ENCODE results near the gene SP140L. TPM values are rescaled to one million over a fixed set of nuclear protein-coding genes. Genes with fewer than 3 reads are reported as not detected.
"Not testable (repeated sequence)": the region's sequence is repeated elsewhere in the genome, so short reads cannot be mapped to it uniquely, and the experiment has no call there.

The SP140L gene
- polyA plus RNA-seq, 4 donors = 8.4 to 14.1 (median 11.4) TPM

- no peak for DNase-seq (ENCODE audit: low read depth in 4 of 4, low spot score in 3 of 4)
Observed at GRCh38 chr2:230362030-230362691, 35.2 kb downstream of the SP140L start.

GRCh38 chr2:230382108-230382507 is 55.1 kb downstream of the SP140L start:
- DNase-seq (ENCODE audit: low read depth in 4 of 4, low spot score in 3 of 4) = no peak

GRCh38 chr2:230383453-230383852 is 56.5 kb downstream of the SP140L start:
- DNase-seq (ENCODE audit: low read depth in 4 of 4, low spot score in 3 of 4) = no peak

GRCh38 chr2:230384986-230385385 is 58.0 kb downstream of the SP140L start:
- no peak for DNase-seq (ENCODE audit: low read depth in 4 of 4, low spot score in 3 of 4)

GRCh38 chr2:230394301-230394700 is 67.3 kb downstream of the SP140L start:
- no peak for DNase-seq (ENCODE audit: low read depth in 4 of 4, low spot score in 3 of 4)

- DNase-seq (ENCODE audit: low read depth in 4 of 4, low spot score in 3 of 4) = not testable (repeated sequence)
Observed at GRCh38 chr2:230398698-230399097, 71.7 kb downstream of the SP140L start.

GRCh38 chr2:230400041-230400440 is 73.0 kb downstream of the SP140L start:
- no peak for DNase-seq (ENCODE audit: low read depth in 4 of 4, low spot score in 3 of 4)

GRCh38 chr2:230400454-230400853 is 73.5 kb downstream of the SP140L start:
- DNase-seq (ENCODE audit: low read depth in 4 of 4, low spot score in 3 of 4) = no peak

- not testable (repeated sequence) for DNase-seq (ENCODE audit: low read depth in 4 of 4, low spot score in 3 of 4)
Observed at GRCh38 chr2:230401026-230401425, 74.0 kb downstream of the SP140L start.

- no peak for DNase-seq (ENCODE audit: low read depth in 4 of 4, low spot score in 3 of 4)
Observed at GRCh38 chr2:230403746-230404145, 76.8 kb downstream of the SP140L start.

- no peak for DNase-seq (ENCODE audit: low read depth in 4 of 4, low spot score in 3 of 4)
Observed at GRCh38 chr2:230405824-230406223, 78.8 kb downstream of the SP140L start.

- DNase-seq (ENCODE audit: low read depth in 4 of 4, low spot score in 3 of 4) = no peak
Observed at GRCh38 chr2:230408244-230408842, 81.3 kb downstream of the SP140L start.

- DNase-seq (ENCODE audit: low read depth in 4 of 4, low spot score in 3 of 4) = not testable (repeated sequence)
Observed at GRCh38 chr2:230409316-230409715, 82.3 kb downstream of the SP140L start.

GRCh38 chr2:230410263-230410662 is 83.3 kb downstream of the SP140L start:
- no peak for DNase-seq (ENCODE audit: low read depth in 4 of 4, low spot score in 3 of 4)

GRCh38 chr2:230410861-230411569 is 84.0 kb downstream of the SP140L start:
- DNase-seq (ENCODE audit: low read depth in 4 of 4, low spot score in 3 of 4) = no peak

GRCh38 chr2:230411570-230412370 is 84.8 kb downstream of the SP140L start:
- DNase-seq (ENCODE audit: low read depth in 4 of 4, low spot score in 3 of 4) = peak in 2 of 4 donors; percentile 36 to 38

- DNase-seq (ENCODE audit: low read depth in 4 of 4, low spot score in 3 of 4) = no peak
Observed at GRCh38 chr2:230412371-230412711, 85.3 kb downstream of the SP140L start.

GRCh38 chr2:230412846-230413245 is 85.9 kb downstream of the SP140L start:
- no peak for DNase-seq (ENCODE audit: low read depth in 4 of 4, low spot score in 3 of 4)

- no peak for DNase-seq (ENCODE audit: low read depth in 4 of 4, low spot score in 3 of 4)
Observed at GRCh38 chr2:230413479-230413878, 86.5 kb downstream of the SP140L start.

GRCh38 chr2:230414302-230414701 is 87.3 kb downstream of the SP140L start:
- DNase-seq (ENCODE audit: low read depth in 4 of 4, low spot score in 3 of 4) = no peak

- peak in 2 of 4 donors; percentile 31 to 34 for DNase-seq (ENCODE audit: low read depth in 4 of 4, low spot score in 3 of 4)
Observed at GRCh38 chr2:230416061-230416721, 89.2 kb downstream of the SP140L start, which contains the start of gene SP100. TSS of gene SP100 (plus strand) at chr2:230416201. CDS start at chr2:230416297, 96 bp downstream.

Data from left renal pelvis (tissue), 4 donors.